HG03342 (cell line): ENCODE data around the gene TSPAN13.

Source experiments
- ATAC-seq: cut with Tn5 transposase; IDR thresholded peaks from one replicate; pipeline ENCODE4 v1.9.1; 2021; ENCODE audit warnings: mild to moderate bottlenecking, moderate library complexity; ENCODE audit not compliant: unreplicated experiment

The TSPAN13 gene

GRCh38 chr7:16810112-16810511, 56.6 kb downstream of the TSPAN13 start:
- ATAC-seq: no peak

- ATAC-seq: no peak
Observed at GRCh38 chr7:16810573-16810972, 57.0 kb downstream of the TSPAN13 start.

- ATAC-seq: no peak
Observed at GRCh38 chr7:16811551-16811950, 58.0 kb downstream of the TSPAN13 start.

- no peak for ATAC-seq
Observed at GRCh38 chr7:16812542-16813231, 59.1 kb downstream of the TSPAN13 start.

- ATAC-seq: no peak
Observed at GRCh38 chr7:16813232-16813616, 59.7 kb downstream of the TSPAN13 start.

GRCh38 chr7:16815001-16815400, 61.4 kb downstream of the TSPAN13 start:
- ATAC-seq: no peak

- no peak for ATAC-seq
Observed at GRCh38 chr7:16816824-16817223, 63.3 kb downstream of the TSPAN13 start.

GRCh38 chr7:16817536-16817935, 64.0 kb downstream of the TSPAN13 start:
- ATAC-seq: no peak

GRCh38 chr7:16818732-16819131, 65.2 kb downstream of the TSPAN13 start:
- no peak for ATAC-seq

GRCh38 chr7:16822029-16822428, 68.5 kb downstream of the TSPAN13 start:
- no peak for ATAC-seq

GRCh38 chr7:16826060-16826459, 72.5 kb downstream of the TSPAN13 start:
- ATAC-seq: no peak

GRCh38 chr7:16833373-16833772, 79.8 kb downstream of the TSPAN13 start:
- ATAC-seq: no peak
